ENCODE data around the gene GPATCH4.
"Not testable (repeated sequence)": the region's sequence is repeated elsewhere in the genome, so short reads cannot be mapped to it uniquely, and the experiment has no call there.

Gene GPATCH4

GRCh38 chr1:156593661-156593989, 7.7 kb downstream of the GPATCH4 start:
- DNase-seq = no peak

GRCh38 chr1:156592910-156593660, 8.2 kb downstream of the GPATCH4 start:
- no peak for DNase-seq

GRCh38 chr1:156592158-156592909, 8.9 kb downstream of the GPATCH4 start:
- DNase-seq = no peak

GRCh38 chr1:156591432-156592157, 9.7 kb downstream of the GPATCH4 start, which contains the start of gene NAXE:
NAXE (plus strand) TSS chr1:156591776; CDS start chr1:156591805, 29 bp downstream.
- peak; percentile 8 for DNase-seq

DNA sequence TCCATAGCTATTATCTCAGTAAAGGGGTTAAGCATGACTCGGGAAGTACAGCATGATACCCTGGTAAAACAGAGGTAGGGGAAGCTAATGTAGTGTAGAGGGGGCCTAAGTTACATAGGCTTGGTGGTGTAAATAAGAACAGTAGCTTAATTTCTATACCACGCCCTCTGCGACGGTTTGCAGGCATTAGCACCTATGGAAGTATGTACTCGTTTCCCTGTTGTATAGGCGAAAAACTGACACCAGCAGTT, 10.2 kb downstream of the GPATCH4 start:
- DNase-seq = no peak

DNA sequence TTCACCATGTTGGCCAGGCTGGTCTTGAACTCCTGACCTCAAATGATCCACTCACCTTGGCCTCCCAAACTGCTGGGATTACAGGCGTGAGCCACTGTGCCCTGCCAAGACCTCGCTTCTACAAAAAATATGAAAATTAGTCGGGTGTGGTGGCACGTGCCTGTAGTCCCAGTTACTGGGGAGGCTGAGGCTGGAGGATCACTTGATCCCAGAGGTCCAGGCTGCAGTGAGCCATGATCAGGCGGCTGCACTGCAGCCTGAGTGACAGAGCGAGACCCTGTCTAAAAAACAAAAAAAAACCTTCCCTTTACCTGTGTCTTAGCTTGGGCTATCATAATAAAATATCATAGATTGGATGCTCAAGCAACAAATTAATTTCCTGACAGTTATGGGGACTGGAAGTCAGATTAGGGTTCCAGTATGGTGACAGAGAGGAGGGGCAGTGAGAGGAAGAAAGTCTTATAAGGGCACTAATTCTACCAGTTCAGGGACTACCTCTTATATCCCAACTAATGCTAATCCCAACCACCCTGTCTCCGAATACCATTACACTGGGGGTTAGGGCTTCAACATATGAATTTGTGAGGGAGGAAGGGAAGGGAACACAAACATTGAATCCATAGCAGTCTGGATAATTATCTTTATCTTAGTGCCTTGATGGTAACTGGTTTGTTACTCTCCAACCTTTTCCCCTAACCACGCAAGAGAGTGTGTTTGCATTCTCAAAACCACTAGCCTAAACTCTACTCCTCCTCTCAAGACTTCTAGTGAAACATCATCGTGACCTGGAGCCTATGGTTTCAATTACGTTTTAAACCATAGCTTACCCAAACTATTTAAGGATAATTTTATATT, 10.7 kb downstream of the GPATCH4 start:
- no peak for DNase-seq

DNA sequence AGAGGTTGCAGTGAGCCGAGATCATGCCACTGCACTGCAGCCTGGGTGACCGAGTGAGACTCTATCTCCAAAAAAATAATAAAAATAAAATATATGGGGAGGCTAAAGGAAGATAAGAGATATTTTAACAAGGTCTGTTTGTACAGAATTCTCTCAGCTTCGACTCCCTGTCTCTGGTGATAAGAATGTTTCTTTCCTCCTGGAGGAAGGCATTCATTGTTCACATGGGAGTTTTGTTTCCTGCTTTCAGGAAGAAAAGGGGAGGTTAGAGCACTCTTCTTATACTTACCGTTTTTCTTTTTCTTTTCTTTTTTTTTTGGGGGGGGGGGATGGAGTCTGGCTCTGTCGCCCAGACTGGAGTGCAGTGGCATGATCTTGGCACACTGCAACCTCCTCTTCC, 11.7 kb downstream of the GPATCH4 start:
- DNase-seq = no peak

GRCh38 chr1:156587927-156588326, 13.4 kb downstream of the GPATCH4 start:
- not testable (repeated sequence) for DNase-seq

- DNase-seq = no peak
Observed at GRCh38 chr1:156586892-156587477, 14.3 kb downstream of the GPATCH4 start.

- DNase-seq = no peak
Observed at GRCh38 chr1:156586323-156586722, 15.0 kb downstream of the GPATCH4 start.

DNA sequence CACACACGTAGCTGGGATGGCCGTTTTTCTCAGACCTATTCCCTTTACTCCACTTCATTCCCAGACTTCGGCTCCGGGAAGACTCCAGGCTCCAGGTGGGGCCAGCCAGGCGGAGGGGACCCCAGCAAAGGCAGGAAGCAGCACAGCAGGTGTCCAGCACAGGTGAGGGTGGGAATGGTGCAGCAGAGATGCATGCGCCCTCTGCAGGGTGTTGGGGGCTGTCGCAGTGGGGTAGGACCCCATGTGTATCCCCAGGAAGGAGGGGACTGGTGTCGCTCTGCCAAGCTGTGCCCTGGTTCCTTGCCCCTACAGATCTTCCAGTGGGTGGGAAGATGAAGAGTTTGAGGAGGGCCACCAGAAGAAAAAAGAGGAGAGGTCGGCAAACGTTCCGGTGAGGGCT, 16.5 kb downstream of the GPATCH4 start:
- no peak for DNase-seq

DNA sequence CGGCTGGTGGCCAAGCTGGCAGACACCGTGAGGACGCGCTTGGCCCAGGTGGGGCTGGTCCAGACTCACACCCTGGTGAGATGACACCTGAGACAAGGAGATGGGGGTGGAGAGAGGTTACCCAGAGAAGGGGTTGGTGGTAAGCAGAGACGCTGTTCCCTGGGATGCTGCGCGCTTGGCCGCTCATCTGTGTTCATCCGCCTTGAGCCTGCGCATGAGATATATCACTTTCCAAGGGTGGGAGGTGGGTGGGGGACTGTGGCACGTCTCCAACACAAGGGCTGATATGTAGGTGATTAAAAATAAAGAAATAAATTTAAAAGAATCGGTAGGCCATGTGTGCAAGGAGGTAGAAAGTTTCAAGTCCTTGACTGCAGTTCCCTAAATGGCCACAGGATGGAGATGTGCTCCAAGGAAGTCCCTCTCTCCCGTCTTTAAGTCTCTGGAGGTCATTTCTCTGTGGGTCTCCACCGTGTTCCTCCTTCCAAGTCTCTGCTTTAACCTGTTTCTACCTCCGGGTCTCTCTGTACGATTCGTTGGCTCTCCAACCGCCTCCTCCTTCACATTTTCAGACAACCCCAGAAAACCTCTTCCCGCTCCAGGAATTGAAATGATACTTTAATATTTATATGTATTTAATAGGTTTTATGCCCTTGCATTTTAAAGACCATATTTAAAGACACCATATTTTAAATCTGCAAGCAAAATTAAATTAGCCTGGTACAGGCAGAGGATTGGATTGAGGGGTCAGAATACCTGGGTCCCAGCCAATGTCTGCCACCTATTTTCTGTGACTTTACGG, 17.3 kb downstream of the GPATCH4 start:
- peak; percentile 88 for DNase-seq

DNA sequence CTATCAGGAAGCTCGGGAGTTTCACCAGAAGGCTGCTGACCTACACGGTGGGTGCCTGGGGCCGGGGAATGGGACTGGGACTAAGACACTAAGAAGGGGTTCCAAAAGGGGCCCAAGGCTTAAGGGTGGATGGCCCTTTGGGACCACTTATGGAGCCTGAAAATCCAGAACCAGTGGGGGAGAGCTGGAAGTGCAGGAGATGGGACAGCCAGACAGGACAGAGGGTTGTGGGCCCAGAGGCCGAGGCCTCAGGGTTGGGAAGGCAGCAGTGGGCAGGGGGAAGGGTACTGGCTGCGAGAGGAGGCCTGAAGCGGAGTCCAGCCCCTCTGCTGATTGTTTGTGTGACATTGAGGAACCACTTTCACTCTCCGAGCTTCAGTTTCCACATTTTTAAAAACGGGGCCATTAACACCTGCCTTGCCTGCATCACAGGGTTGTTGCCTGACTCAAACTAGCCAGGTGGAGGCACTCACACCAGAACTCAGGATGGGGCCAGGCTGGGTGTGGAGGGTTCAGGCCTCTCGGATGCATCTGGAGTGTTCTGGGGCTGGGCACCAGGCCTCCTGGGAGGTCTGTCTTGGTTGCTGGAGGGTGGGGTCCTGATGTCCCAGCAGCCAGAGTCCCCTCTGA, 18.8 kb downstream of the GPATCH4 start:
- DNase-seq = no peak

GRCh38 chr1:156581661-156582387, 19.5 kb downstream of the GPATCH4 start:
- no peak for DNase-seq

DNA sequence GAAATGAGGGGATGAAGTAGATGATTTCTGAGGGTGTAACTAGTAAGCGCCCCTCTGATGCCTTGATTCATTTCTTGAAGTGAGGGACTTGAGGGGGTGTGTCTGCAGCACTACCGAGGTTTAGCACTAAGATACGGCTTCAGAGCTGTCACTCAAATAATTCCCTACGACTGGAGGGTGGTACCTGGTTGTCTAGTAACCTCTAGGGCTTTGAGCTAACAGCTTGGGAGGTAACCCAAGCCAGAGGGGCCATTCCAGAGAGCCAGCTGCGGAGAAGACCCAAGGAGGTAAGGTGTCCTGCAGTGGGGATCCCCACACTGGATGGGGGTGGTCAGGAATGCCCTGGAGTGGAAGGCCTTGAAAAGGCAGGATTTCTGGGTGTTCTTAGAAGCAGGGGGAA, 21.8 kb downstream of the GPATCH4 start, which contains the start of gene TTC24:
TTC24 (plus strand) TSS at position 252 of the 400 bp plus-strand sequence. CDS start 1,642 bp downstream, outside the sequence.
- no peak for DNase-seq

DNA sequence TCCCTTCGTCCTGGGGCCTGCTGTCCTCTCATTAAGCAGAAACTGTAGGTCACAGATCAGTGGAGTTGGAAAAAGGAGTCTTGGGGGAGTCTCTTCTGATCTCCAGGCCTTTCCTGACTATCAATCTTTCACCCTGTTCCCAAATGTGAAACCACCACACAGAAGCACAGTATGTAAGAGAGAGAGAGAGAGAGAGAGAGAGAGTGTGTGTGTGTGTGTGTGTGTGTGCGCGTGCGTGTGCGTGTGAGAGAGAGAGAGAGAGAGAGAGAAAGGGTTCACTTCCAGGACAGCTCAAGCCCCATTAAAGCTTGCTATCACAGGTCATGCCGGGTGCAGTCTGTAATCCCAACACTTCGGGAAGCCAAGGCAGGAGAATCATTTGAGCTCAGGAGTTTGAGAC, 23.2 kb downstream of the GPATCH4 start:
- DNase-seq = peak; percentile 19

GRCh38 chr1:156577550-156577949, 23.7 kb downstream of the GPATCH4 start:
- DNase-seq = no peak

GRCh38 chr1:156574039-156574633, 27.1 kb downstream of the GPATCH4 start:
- no peak for DNase-seq

GRCh38 chr1:156572663-156573018, 28.6 kb downstream of the GPATCH4 start:
- DNase-seq = no peak

Measured in kidney glomerular epithelial cell (primary cell).